AG09309 (cell line): Measurements from ENCODE around the gene RAET1L.

ENCODE experiments used
- DNase-seq: peaks from one replicate; pipeline ENCODE4 v3.0.0-alpha.2; 2010; ENCODE audit warnings: low read depth
- H3K4me3 ChIP-seq: 2 replicates; pipeline ENCODE4 v1.5.1; 2011; ENCODE audit warnings: mild to moderate bottlenecking, low read depth, low read length, moderate library complexity; ENCODE audit not compliant: control insufficient read depth
- TF ChIP-seq, protein P1 (sequence below): IDR thresholded peaks from 2 replicates; pipeline ENCODE4 v1.5.1; 2011; ENCODE audit warnings: mild to moderate bottlenecking, low read depth, low read length, inconsistent platforms; ENCODE audit not compliant: insufficient read depth, control insufficient read depth; ENCODE audit errors: missing control alignments

The RAET1L gene

DNA sequence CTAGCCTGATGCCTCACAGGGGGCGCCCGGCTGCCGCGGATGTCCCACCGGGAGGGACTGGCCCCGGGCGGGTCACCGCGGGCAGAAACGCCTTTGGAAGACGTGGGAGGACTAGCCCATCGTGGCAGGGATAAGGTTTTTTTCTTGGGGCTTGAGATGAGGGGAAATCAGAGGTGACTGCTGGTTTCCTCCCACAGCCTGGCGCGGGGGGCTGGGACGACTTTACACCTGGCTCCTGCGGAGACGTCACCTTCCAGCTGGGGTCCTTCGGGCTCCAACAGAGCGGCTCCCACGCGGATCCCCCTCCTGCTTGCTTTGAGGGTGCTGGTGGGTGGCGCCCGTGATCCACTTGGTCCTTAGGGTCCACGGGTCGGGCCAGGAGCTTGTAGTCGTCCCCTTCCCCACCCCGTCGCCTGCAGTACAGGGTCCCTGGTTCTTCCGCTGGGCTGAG, 32.2 kb upstream of the RAET1L start:
- no peak for DNase-seq
- H3K4me3 ChIP-seq, result no peak overlapping the region
- TF ChIP-seq, protein P1, sequence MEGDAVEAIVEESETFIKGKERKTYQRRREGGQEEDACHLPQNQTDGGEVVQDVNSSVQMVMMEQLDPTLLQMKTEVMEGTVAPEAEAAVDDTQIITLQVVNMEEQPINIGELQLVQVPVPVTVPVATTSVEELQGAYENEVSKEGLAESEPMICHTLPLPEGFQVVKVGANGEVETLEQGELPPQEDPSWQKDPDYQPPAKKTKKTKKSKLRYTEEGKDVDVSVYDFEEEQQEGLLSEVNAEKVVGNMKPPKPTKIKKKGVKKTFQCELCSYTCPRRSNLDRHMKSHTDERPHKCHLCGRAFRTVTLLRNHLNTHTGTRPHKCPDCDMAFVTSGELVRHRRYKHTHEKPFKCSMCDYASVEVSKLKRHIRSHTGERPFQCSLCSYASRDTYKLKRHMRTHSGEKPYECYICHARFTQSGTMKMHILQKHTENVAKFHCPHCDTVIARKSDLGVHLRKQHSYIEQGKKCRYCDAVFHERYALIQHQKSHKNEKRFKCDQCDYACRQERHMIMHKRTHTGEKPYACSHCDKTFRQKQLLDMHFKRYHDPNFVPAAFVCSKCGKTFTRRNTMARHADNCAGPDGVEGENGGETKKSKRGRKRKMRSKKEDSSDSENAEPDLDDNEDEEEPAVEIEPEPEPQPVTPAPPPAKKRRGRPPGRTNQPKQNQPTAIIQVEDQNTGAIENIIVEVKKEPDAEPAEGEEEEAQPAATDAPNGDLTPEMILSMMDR, result no peak

DNA sequence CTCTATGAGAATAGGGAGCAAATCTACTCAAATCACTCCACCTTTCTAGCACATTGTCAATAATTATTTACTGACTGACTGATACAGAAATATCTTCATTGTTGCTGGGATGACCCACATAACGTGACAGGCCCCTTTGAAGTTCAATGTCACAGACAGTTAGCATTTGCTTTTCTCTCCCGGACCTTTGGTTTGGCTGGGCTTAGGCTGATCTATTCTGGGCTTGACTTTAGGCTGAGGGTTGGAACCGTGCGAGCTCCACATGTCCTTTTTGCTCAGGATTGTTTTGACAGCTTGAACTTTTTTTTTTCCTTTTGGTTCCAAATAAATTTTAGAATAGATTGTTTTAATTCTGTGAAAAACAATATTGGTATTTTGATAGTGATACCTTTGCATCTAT, 31.6 kb upstream of the RAET1L start:
- no peak for DNase-seq
- H3K4me3 ChIP-seq, result no peak overlapping the region
- TF ChIP-seq, protein P1, result no peak

DNA sequence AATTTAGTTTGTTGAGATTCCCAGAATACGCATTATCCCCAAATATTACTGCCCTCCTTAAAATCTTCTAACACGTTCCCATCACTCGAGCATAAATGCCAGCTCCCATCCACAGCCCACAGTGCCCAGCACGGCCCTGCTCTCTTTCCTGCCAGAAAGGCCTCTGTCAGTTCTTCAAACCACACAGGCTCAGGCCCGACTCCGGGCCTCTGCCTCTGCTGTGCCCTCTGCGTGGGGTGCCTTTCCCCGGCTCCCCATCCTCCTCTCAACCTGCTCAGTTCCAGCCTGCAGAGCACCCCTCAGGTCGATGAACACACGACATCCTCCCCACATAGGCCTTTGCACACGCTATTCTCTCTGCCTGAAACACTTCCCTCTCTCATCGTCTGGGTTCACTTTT, 30.8 kb upstream of the RAET1L start:
- H3K4me3 ChIP-seq, result no peak overlapping the region
- DNase-seq, result no peak
- TF ChIP-seq, protein P1, result no peak

DNA sequence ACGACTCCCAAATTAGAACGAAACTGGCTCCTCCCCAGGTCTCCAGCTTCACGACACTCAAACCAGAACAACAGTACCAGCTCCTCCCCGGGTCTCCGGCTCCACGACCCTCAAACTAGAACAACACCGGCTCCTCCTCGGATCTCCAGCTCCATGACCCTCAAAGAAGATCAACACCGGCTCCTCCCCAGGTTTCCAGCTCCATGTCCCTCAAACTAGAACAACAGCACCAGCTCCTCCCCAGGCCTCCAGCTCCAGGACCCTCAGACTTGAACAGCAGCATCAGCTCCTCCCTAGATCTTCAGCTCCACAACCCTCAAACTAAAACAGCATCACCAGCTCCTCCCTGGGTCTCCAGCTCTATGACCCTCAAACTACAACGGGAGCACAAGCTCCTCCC, 29.8 kb upstream of the RAET1L start:
- DNase-seq, result no peak
- TF ChIP-seq, protein P1, result no peak
- H3K4me3 ChIP-seq, result no peak overlapping the region

DNA sequence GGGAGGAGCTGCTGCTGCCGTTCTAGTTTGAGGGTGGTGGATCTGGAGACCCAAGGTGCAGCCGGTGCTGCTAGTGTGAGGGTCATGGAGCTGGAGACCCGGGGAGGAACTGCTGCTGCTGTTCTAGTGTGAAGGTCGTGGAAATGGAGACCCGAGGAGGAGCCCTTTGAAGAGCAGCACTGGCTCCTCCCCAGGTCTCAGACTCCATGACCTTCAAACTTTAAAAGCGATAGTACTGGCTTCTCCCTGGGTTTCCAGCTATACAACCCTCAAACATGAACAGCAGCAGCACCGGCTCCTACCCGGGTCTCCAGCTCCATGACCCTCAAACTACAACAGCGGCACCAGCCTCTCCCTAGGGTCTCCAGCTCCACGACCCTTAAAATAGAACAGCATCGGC, 28.1 kb upstream of the RAET1L start:
- H3K4me3 ChIP-seq, result no peak overlapping the region
- no peak for DNase-seq
- TF ChIP-seq, protein P1, result no peak

DNA sequence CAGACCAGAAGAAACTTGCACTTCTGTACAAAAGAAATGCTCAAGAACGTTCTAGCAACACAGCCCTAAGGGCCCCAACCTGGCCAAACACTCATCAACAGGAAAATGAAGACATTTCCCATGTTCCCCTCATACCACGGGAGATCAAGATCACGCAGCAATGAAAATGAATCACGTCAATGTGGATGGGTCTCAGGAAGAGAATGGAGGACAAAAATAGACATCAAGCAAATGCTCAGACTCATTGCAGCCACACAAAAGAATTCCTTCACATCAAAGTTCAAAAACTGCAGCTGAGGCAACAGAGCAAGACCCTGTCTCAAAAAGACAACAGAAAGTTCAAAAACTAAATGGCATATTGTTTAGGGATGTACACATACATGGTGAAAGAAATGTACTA, 25.5 kb upstream of the RAET1L start:
- TF ChIP-seq, protein P1, result no peak
- DNase-seq, result no peak
- no peak overlapping the region for H3K4me3 ChIP-seq

DNA sequence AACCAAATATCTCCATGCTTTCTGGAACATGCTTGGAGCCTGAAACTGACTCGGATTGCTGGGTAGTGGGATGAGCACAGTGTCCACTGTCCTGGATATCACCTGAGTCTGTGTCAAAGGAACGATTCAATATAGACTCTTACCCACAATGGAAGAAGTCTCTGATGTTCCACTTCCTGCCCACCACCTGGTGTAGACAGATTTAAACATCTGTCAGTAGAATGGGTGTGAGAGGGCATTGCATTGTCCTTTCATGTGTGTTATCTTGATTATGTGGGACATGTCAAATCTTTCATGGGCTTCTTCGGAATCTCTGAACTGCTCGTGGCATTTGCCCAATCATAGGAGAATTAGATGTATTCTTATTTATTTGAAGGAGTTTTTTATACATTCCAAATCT, 22.8 kb upstream of the RAET1L start:
- no peak for DNase-seq
- TF ChIP-seq, protein P1, result no peak
- H3K4me3 ChIP-seq, result no peak overlapping the region
